ENCODE data around the gene ATP6V0B. TPM values are rescaled to one million over a fixed set of nuclear protein-coding genes. Genes with fewer than 3 reads are reported as not detected.
A peak's percentile ranks its signal among the peaks of the same experiment; 100 is the strongest.

ATP6V0B gene
- total and polyA plus RNA-seq, 9 of the 15 experiments (the other 6 are each of a cell fraction or from before 2014, with no cell fraction given), result 137 to 328 (median 220) TPM

GRCh38 chr1:43958351-43959255 lies 16.2 kb upstream of the ATP6V0B start (continued):
- TF ChIP-seq FIP1L1 (IDR thresholded peaks at IDR 0.05; ENCODE audit: low read depth, low read length, poor library complexity, severe bottlenecking) (no peak), CHCHD3 (CRISPR knock-in tag; IDR thresholded peaks at IDR 0.05) (no peak), RBM34 (IDR thresholded peaks at IDR 0.05; ENCODE audit: borderline replicate concordance, insufficient read depth, low read length) (no peak), GATA2 (CRISPR knock-in tag; IDR thresholded peaks at IDR 0.05) (peak; percentile 77), NR4A1 (CRISPR knock-in tag; IDR thresholded peaks at IDR 0.05) (no peak), NR4A1 (tag; IDR thresholded peaks at IDR 0.05) (no peak), CBX3 (IDR thresholded peaks at IDR 0.05; ENCODE audit: borderline replicate concordance in 1 of 2, low read length in 2 of 2) (no peak), ELK1 (CRISPR knock-in tag; IDR thresholded peaks at IDR 0.05) (no peak), TAF1 (IDR thresholded peaks at IDR 0.05; ENCODE audit: control insufficient read depth, extremely low read depth, insufficient read depth, low read length, severe bottlenecking) (no peak), LARP7 (IDR thresholded peaks at IDR 0.05) (no peak), CREM (IDR thresholded peaks at IDR 0.05; ENCODE audit: low read depth) (peak; percentile 65), CBFA2T3 (IDR thresholded peaks at IDR 0.05) (peak; percentile 81), RCOR1 (IDR thresholded peaks at IDR 0.05; ENCODE audit: borderline replicate concordance in 1 of 2, low read depth in 2 of 2, low read length in 2 of 2) (peak in 1 of 2 experiments; percentile 78; a peak in 1 of 4 replicates), NCOR1 (IDR thresholded peaks at IDR 0.05) (peak; percentile 67), RFX7 (CRISPR knock-in tag; IDR thresholded peaks at IDR 0.05) (no peak), TFAP4 (CRISPR knock-in tag; IDR thresholded peaks at IDR 0.05; ENCODE audit: borderline replicate concordance) (peak; percentile 38; the same call in 1 of the 2 replicates), PBX2 (CRISPR knock-in tag; IDR thresholded peaks at IDR 0.05; ENCODE audit: low read depth) (no peak), PBX2 (tag; conservative IDR thresholded peaks at IDR 0.05; ENCODE audit: low read depth) (no peak), CEBPG (CRISPR knock-in tag; IDR thresholded peaks at IDR 0.05) (no peak), CEBPG (tag; conservative IDR thresholded peaks at IDR 0.05 in 1 of 2, IDR thresholded peaks at IDR 0.05 in 1 of 2) (no peak)
- TF ChIP-seq, protein P1, sequence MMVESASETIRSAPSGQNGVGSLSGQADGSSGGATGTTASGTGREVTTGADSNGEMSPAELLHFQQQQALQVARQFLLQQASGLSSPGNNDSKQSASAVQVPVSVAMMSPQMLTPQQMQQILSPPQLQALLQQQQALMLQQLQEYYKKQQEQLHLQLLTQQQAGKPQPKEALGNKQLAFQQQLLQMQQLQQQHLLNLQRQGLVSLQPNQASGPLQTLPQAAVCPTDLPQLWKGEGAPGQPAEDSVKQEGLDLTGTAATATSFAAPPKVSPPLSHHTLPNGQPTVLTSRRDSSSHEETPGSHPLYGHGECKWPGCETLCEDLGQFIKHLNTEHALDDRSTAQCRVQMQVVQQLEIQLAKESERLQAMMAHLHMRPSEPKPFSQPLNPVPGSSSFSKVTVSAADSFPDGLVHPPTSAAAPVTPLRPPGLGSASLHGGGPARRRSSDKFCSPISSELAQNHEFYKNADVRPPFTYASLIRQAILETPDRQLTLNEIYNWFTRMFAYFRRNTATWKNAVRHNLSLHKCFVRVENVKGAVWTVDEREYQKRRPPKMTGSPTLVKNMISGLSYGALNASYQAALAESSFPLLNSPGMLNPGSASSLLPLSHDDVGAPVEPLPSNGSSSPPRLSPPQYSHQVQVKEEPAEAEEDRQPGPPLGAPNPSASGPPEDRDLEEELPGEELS (CRISPR knock-in tag; IDR thresholded peaks at IDR 0.05; ENCODE audit: borderline replicate concordance), result no peak

Measured in K562 (cell line).